GM23338 (cell line): ENCODE measurements around the gene OTOS. TPM values are rescaled to one million over a fixed set of nuclear protein-coding genes. Genes with fewer than 3 reads are reported as not detected.

Source experiments
- ATAC-seq: fragments of 200-7000 bp; cut with Tn5 transposase; 3 replicates; pipeline ENCODE4 v1.9.1; 2020
- DNase-seq: peaks from one replicate; pipeline ENCODE4 v3.0.0-alpha.2; 2015; ENCODE audit warnings: low spot score
- H2AFZ ChIP-seq: fragments of 200-600 bp; sonication (generic); 2 replicates; pipeline ENCODE4 v1.8.0; 2016; ENCODE audit warnings: antibody characterized with exemption, mild to moderate bottlenecking, moderate library complexity
- H3F3A ChIP-seq: fragments of 200-600 bp; sonication (generic); replicated peaks from 2 replicates; pipeline ENCODE4 v1.8.0; 2017; ENCODE audit warnings: antibody characterized with exemption, mixed run types, low read depth
- H3K27ac ChIP-seq: fragments of 200-600 bp; sonication (generic); 2 replicates; pipeline ENCODE4 v1.6.1; 2016; ENCODE audit warnings: low read depth
- H3K27me3 ChIP-seq: fragments of 200-600 bp; sonication (generic); 2 replicates; pipeline ENCODE4 v1.8.0; 2016; ENCODE audit warnings: mild to moderate bottlenecking, mixed run types, moderate library complexity; ENCODE audit not compliant: insufficient read depth
- H3K36me3 ChIP-seq: fragments of 200-600 bp; sonication (generic); 2 replicates; pipeline ENCODE4 v1.8.0; 2016; ENCODE audit warnings: mild to moderate bottlenecking; ENCODE audit not compliant: insufficient read depth
- H3K4me1 ChIP-seq: fragments of 200-600 bp; sonication (generic); 2 replicates; pipeline ENCODE4 v1.8.0; 2016; ENCODE audit warnings: mild to moderate bottlenecking, moderate library complexity; ENCODE audit not compliant: insufficient read depth
- H3K4me2 ChIP-seq: fragments of 200-600 bp; sonication (generic); 2 replicates; pipeline ENCODE4 v1.7.1; 2017; ENCODE audit warnings: mixed run types
- H3K4me3 ChIP-seq: fragments of 200-600 bp; sonication (generic); 2 replicates; pipeline ENCODE4 v1.6.1; 2016; ENCODE audit warnings: mixed run types
- H3K79me2 ChIP-seq: fragments of 200-600 bp; sonication (generic); replicated peaks from 2 replicates; pipeline ENCODE4 v1.8.0; 2017; ENCODE audit warnings: mild to moderate bottlenecking; ENCODE audit not compliant: insufficient read depth
- H3K9me2 ChIP-seq: fragments of 200-600 bp; sonication (generic); 2 replicates; pipeline ENCODE4 v1.8.0; 2017; ENCODE audit not compliant: insufficient read depth
- H4K20me1 ChIP-seq: fragments of 200-600 bp; sonication (generic); replicated peaks from 2 replicates; pipeline ENCODE4 v1.8.0; 2017; ENCODE audit warnings: mild to moderate bottlenecking; ENCODE audit not compliant: insufficient read depth
- H3K27ac Mint-ChIP-seq: 2 replicates; pipeline ENCODE4 v1.8.0; 2020; ENCODE audit warnings: inconsistent platforms, mild to moderate bottlenecking, moderate library complexity, mixed read lengths
- H3K27me3 Mint-ChIP-seq: 3 replicates; pipeline ENCODE4 v1.8.0; 2022; ENCODE audit warnings: low read depth, mild to moderate bottlenecking, moderate library complexity, mixed read lengths, inconsistent platforms; ENCODE audit not compliant: insufficient read depth, poor library complexity
- H3K36me3 Mint-ChIP-seq: 3 replicates; pipeline ENCODE4 v1.8.0; 2021; ENCODE audit warnings: low read depth, mild to moderate bottlenecking, inconsistent platforms, moderate library complexity, mixed read lengths
- H3K4me1 Mint-ChIP-seq: 3 replicates; pipeline ENCODE4 v1.8.0; 2020; ENCODE audit warnings: mild to moderate bottlenecking, inconsistent platforms, mixed read lengths
- H3K4me3 Mint-ChIP-seq: 3 replicates; pipeline ENCODE4 v1.8.0; 2021; ENCODE audit warnings: moderate library complexity, mild to moderate bottlenecking, inconsistent platforms, mixed read lengths
- H3K9me3 Mint-ChIP-seq: 3 replicates; pipeline ENCODE4 v1.8.0; 2020; ENCODE audit warnings: moderate library complexity, mild to moderate bottlenecking, inconsistent platforms, mixed read lengths
- CREB1 ChIP-seq: fragments of 250-450 bp; sonication (Bioruptor Pico); IDR thresholded peaks from 2 replicates; pipeline ENCODE4 v1.5.0; 2020; ENCODE audit warnings: low read depth, mild to moderate bottlenecking, moderate library complexity
- CTCF ChIP-seq, 2 experiments: fragments of 200-600 bp in 1 of 2; sonication (generic) in 1 of 2; conservative IDR thresholded peaks; 2 replicates each; pipeline versions ENCODE4 v1.5.1 to v1.6.1; 2016 to 2017; ENCODE audit warnings: antibody characterized with exemption in 2 of 2, low read depth in 2 of 2, mild to moderate bottlenecking in 2 of 2, moderate library complexity in 1 of 2
- EZH2 ChIP-seq: fragments of 200-600 bp; sonication (generic); IDR thresholded peaks from one replicate; pipeline ENCODE4 v1.8.0; 2017; ENCODE audit warnings: antibody characterized with exemption, mild to moderate bottlenecking, low read depth; ENCODE audit not compliant: unreplicated experiment
- EZH2phosphoT487 ChIP-seq: fragments of 200-600 bp; sonication (generic); IDR thresholded peaks from one replicate; pipeline ENCODE4 v1.8.1; 2018; ENCODE audit warnings: antibody characterized with exemption; ENCODE audit not compliant: unreplicated experiment
- JUNB ChIP-seq: IDR thresholded peaks from one replicate; pipeline ENCODE4 v1.6.1; 2016; ENCODE audit warnings: antibody characterized with exemption; ENCODE audit not compliant: unreplicated experiment
- NANOG ChIP-seq: IDR thresholded peaks from 2 replicates; pipeline ENCODE4 v1.6.1; 2016; ENCODE audit warnings: antibody characterized with exemption, borderline replicate concordance
- POLR2AphosphoS5 ChIP-seq: IDR thresholded peaks from 2 replicates; pipeline ENCODE4 v1.6.1; 2016; ENCODE audit warnings: antibody characterized with exemption, low read depth
- STAT1 ChIP-seq: IDR thresholded peaks from one replicate; pipeline ENCODE4 v1.6.1; 2016; ENCODE audit warnings: antibody characterized with exemption; ENCODE audit not compliant: unreplicated experiment
- ZNF114 ChIP-seq: fragments of 250-450 bp; sonication (Bioruptor Pico); IDR thresholded peaks from 2 replicates; pipeline ENCODE4 v1.5.0; 2020; ENCODE audit warnings: mild to moderate bottlenecking, moderate library complexity
- ZNF331 ChIP-seq: fragments of 250-450 bp; sonication (Bioruptor Pico); IDR thresholded peaks from 2 replicates; pipeline ENCODE4 v1.5.0; 2020; ENCODE audit warnings: low read depth, mild to moderate bottlenecking, moderate library complexity
- ZNF462 ChIP-seq: fragments of 250-450 bp; sonication (Bioruptor Pico); IDR thresholded peaks from 2 replicates; pipeline ENCODE4 v1.5.0; 2020; ENCODE audit warnings: mild to moderate bottlenecking, moderate library complexity
- polyA plus RNA-seq: library from polyadenylated mRNA; unstranded; fragments of >200 nt; fragmentation: Nextera tagmentation; extraction: Ambion mirVana; gene quantifications from 2 replicates; pipeline ENCODE4 v1.2.1, GENCODE V29; 2016
- total RNA-seq: library from RNA; depleted of rRNA; stranded (reverse); fragments of >200 nt; shearing (Covaris generic); gene quantifications from 2 replicates; pipeline ENCODE4 v1.2.3, GENCODE V29; 2014
- TF ChIP-seq, protein P1 (sequence below): IDR thresholded peaks from one replicate; pipeline ENCODE4 v1.6.1; 2018; ENCODE audit warnings: antibody characterized with exemption; ENCODE audit not compliant: unreplicated experiment
- TF ChIP-seq, protein P2 (sequence below): IDR thresholded peaks from 2 replicates; pipeline ENCODE4 v1.6.1; 2016; ENCODE audit warnings: antibody characterized with exemption

OTOS gene
- total and polyA plus RNA-seq, 2 experiments from 2014 or later: 0.40 TPM; not detected in 1

DNA sequence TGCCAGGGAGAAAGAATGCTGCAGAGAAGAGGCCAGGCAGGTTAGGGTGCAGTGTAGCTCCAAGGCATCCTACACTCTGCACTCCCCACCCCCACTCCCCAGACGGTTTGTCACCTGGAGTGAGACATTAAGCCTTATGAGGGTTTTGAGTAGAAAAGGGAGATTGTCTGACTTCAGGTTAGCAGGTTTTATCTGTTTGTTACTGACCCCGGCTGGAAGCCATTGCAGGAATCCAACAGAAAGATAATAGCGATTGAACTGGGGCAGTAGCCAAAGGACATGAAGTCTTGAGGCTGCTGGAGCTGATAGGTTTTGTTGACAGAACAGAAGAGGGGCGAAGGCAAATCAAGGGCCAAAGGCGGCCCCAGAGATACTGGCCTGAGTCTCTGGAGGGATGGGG is 51.2 kb downstream of the OTOS start:
- peak overlapping the region; percentile 82; the same call in 1 of the 2 replicates for H2AFZ ChIP-seq
- no peak for TF ChIP-seq STAT1
- no peak for TF ChIP-seq EZH2phosphoT487
- no peak for TF ChIP-seq ZNF331
- TF ChIP-seq CREB1: no peak
- no peak for TF ChIP-seq JUNB
- no peak for TF ChIP-seq CTCF (conservative IDR thresholded peaks at IDR 0.05; ENCODE audit: low read depth in 2 of 2)
- no peak for TF ChIP-seq NANOG
- no peak for TF ChIP-seq ZNF462 (CRISPR knock-in tag)
- TF ChIP-seq EZH2: no peak
- no peak for TF ChIP-seq POLR2AphosphoS5
- no peak for TF ChIP-seq ZNF114 (CRISPR knock-in tag)
- TF ChIP-seq, protein P1, sequence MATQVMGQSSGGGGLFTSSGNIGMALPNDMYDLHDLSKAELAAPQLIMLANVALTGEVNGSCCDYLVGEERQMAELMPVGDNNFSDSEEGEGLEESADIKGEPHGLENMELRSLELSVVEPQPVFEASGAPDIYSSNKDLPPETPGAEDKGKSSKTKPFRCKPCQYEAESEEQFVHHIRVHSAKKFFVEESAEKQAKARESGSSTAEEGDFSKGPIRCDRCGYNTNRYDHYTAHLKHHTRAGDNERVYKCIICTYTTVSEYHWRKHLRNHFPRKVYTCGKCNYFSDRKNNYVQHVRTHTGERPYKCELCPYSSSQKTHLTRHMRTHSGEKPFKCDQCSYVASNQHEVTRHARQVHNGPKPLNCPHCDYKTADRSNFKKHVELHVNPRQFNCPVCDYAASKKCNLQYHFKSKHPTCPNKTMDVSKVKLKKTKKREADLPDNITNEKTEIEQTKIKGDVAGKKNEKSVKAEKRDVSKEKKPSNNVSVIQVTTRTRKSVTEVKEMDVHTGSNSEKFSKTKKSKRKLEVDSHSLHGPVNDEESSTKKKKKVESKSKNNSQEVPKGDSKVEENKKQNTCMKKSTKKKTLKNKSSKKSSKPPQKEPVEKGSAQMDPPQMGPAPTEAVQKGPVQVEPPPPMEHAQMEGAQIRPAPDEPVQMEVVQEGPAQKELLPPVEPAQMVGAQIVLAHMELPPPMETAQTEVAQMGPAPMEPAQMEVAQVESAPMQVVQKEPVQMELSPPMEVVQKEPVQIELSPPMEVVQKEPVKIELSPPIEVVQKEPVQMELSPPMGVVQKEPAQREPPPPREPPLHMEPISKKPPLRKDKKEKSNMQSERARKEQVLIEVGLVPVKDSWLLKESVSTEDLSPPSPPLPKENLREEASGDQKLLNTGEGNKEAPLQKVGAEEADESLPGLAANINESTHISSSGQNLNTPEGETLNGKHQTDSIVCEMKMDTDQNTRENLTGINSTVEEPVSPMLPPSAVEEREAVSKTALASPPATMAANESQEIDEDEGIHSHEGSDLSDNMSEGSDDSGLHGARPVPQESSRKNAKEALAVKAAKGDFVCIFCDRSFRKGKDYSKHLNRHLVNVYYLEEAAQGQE: no peak
- TF ChIP-seq, protein P2, sequence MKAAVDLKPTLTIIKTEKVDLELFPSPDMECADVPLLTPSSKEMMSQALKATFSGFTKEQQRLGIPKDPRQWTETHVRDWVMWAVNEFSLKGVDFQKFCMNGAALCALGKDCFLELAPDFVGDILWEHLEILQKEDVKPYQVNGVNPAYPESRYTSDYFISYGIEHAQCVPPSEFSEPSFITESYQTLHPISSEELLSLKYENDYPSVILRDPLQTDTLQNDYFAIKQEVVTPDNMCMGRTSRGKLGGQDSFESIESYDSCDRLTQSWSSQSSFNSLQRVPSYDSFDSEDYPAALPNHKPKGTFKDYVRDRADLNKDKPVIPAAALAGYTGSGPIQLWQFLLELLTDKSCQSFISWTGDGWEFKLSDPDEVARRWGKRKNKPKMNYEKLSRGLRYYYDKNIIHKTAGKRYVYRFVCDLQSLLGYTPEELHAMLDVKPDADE: no peak
- 0 out of 2 replicates have a peak, but pooled peaks cover under 1% of the 10 kb centered on the region for H3K27me3 ChIP-seq
- no peak overlapping the region for H3K27ac ChIP-seq
- no peak overlapping the region for H3K4me3 ChIP-seq
- H3K79me2 ChIP-seq: no peaks in the 10 kb centered on the region
- no peak overlapping the region for H3K4me2 ChIP-seq
- no peaks in the 10 kb centered on the region for H3F3A ChIP-seq
- H3K4me1 Mint-ChIP-seq: peaks cover 5% of the 10 kb centered on the region; the same call in 1 of the 3 replicates
- no peaks in the 10 kb centered on the region for H3K9me2 ChIP-seq
- peaks cover 10% of the 10 kb centered on the region; the same call in 2 of the 3 replicates for H3K36me3 Mint-ChIP-seq
- no peak overlapping the region for H3K4me3 Mint-ChIP-seq
- H3K36me3 ChIP-seq: no peaks in the 10 kb centered on the region
- H3K27me3 Mint-ChIP-seq: peaks cover 4% of the 10 kb centered on the region
- no peaks in the 10 kb centered on the region for H3K4me1 ChIP-seq
- no peak overlapping the region for H3K27ac Mint-ChIP-seq
- H4K20me1 ChIP-seq: no peaks in the 10 kb centered on the region
- H3K9me3 Mint-ChIP-seq: peaks cover 34% of the 10 kb centered on the region
- DNase-seq (no peak), ATAC-seq (peak; percentile 41)
